Measurements from ENCODE around the gene MCHR1. TPM values are rescaled to one million over a fixed set of nuclear protein-coding genes. Genes with fewer than 3 reads are reported as not detected.

Gene MCHR1
- total RNA-seq, 2 experiments from 2014 or later: not detected

- ChIA-PET POLR2A (no interaction called here), CTCF (no interaction called here)
Measured at GRCh38 chr22:40678493-40679248, 613 bp upstream of the MCHR1 start.

- POLR2A ChIA-PET: no interaction called here
- CTCF ChIA-PET: interaction anchor here (0.6 kb wide), 1 partner anchor 34 kb away, joined by 3 read pairs; no protein-coding TSS in a partner anchor
Measured at GRCh38 chr22:40679964-40680818, 907 bp downstream of the MCHR1 start.

- ChIA-PET CTCF (no interaction called here), POLR2A (no interaction called here)
Measured at GRCh38 chr22:40680819-40681183, 1.5 kb downstream of the MCHR1 start.

GRCh38 chr22:40681451-40681850, 2.2 kb downstream of the MCHR1 start:
- CTCF ChIA-PET: interaction anchor here (2.2 kb wide), 1 partner anchor 34 kb away, joined by 7 read pairs; no protein-coding TSS in a partner anchor
- POLR2A ChIA-PET: no interaction called here

GRCh38 chr22:40684728-40685127, 5.4 kb downstream of the MCHR1 start:
- ChIA-PET POLR2A (no interaction called here), CTCF (interaction anchor here (1.6 to 3.6 kb wide), 2 partner anchors 75 to 133 kb away, joined by 6 to 38 read pairs; no protein-coding TSS in a partner anchor)

- POLR2A ChIA-PET: no interaction called here
- CTCF ChIA-PET: interaction anchor here (0.5 to 3.6 kb wide), 2 partner anchors 75 to 1027 kb away, joined by 3 to 38 read pairs; no protein-coding TSS in a partner anchor
Measured at GRCh38 chr22:40685406-40685805, 6.1 kb downstream of the MCHR1 start.

GRCh38 chr22:40687706-40688105, 8.4 kb downstream of the MCHR1 start:
- ChIA-PET CTCF (no interaction called here), POLR2A (no interaction called here)

GRCh38 chr22:40690370-40690769, 11.1 kb downstream of the MCHR1 start:
- POLR2A ChIA-PET: no interaction called here

GRCh38 chr22:40691532-40691931, 12.2 kb downstream of the MCHR1 start:
- POLR2A ChIA-PET: no interaction called here

More at GRCh38 chr22:40690370-40690769, 11.1 kb downstream of the MCHR1 start:
- CTCF ChIA-PET: no interaction called here

GRCh38 chr22:40694411-40694810, 15.1 kb downstream of the MCHR1 start:
- ChIA-PET CTCF (interaction anchor here (1.2 to 1.4 kb wide), 2 partner anchors 11 to 258 kb away, joined by 3 to 5 read pairs; no protein-coding TSS in a partner anchor), POLR2A (interaction anchor here (0.9 kb wide), 1 partner anchor 18 kb away, joined by 3 read pairs; no protein-coding TSS in a partner anchor)

More at GRCh38 chr22:40691532-40691931, 12.2 kb downstream of the MCHR1 start:
- CTCF ChIA-PET: interaction anchor here (0.6 to 0.7 kb wide), 2 partner anchors 21 to 208 kb away, joined by 3 to 4 read pairs; no protein-coding TSS in a partner anchor

GRCh38 chr22:40701274-40701673, 22.0 kb downstream of the MCHR1 start:
- POLR2A ChIA-PET: no interaction called here
- CTCF ChIA-PET: no interaction called here

- CTCF ChIA-PET: no interaction called here
- POLR2A ChIA-PET: no interaction called here
Measured at GRCh38 chr22:40703174-40703573, 23.9 kb downstream of the MCHR1 start.

- ChIA-PET CTCF (no interaction called here), POLR2A (no interaction called here)
Measured at GRCh38 chr22:40703736-40704135, 24.5 kb downstream of the MCHR1 start.

- POLR2A ChIA-PET: no interaction called here
Measured at GRCh38 chr22:40705918-40706682, 26.8 kb downstream of the MCHR1 start.

GRCh38 chr22:40707154-40707553, 27.9 kb downstream of the MCHR1 start:
- CTCF ChIA-PET: no interaction called here
- POLR2A ChIA-PET: no interaction called here

More at GRCh38 chr22:40705918-40706682, 26.8 kb downstream of the MCHR1 start:
- CTCF ChIA-PET: interaction anchor here (1.1 kb wide), 1 partner anchor 150 kb away, joined by 4 read pairs; the partner anchor contains the start of genes ST13 and XPNPEP3

GRCh38 chr22:40708177-40708576, 28.9 kb downstream of the MCHR1 start:
- CTCF ChIA-PET: interaction anchor here (0.7 to 0.8 kb wide), 2 partner anchors 65 to 70 kb away, joined by 3 read pairs; no protein-coding TSS in a partner anchor
- POLR2A ChIA-PET: no interaction called here

- ChIA-PET POLR2A (interaction anchor here (0.5 to 0.6 kb wide), 2 partner anchors 56 to 104 kb away, joined by 3 read pairs; no protein-coding TSS in a partner anchor), CTCF (interaction anchor here (0.7 kb wide), 1 partner anchor 27 kb away, joined by 3 read pairs; no protein-coding TSS in a partner anchor)
Measured at GRCh38 chr22:40709752-40710413, 30.6 kb downstream of the MCHR1 start.

GRCh38 chr22:40712311-40712710, 33.0 kb downstream of the MCHR1 start:
- ChIA-PET CTCF (interaction anchor here (0.6 to 1.8 kb wide), 3 partner anchors 16 to 29 kb away, joined by 3 to 6 read pairs (median 5); no protein-coding TSS in a partner anchor), POLR2A (interaction anchor here (0.8 to 0.9 kb wide), 2 partner anchors 18 to 61 kb away, joined by 3 to 4 read pairs; no protein-coding TSS in a partner anchor)

Data from activated CD8-positive, alpha-beta memory T cell treated with anti-CD3 and anti-CD28 coated beads for 36 hours (primary cell).